SU-DHL-6 (cell line): ENCODE measurements around the gene ARG2.

Source experiments
- CTCF ChIP-seq: fragments of 200-600 bp; sonication (generic); IDR thresholded peaks from one replicate; pipeline ENCODE4 v1.5.1; 2017; ENCODE audit warnings: antibody characterized with exemption, mild to moderate bottlenecking, low read length, moderate library complexity; ENCODE audit not compliant: insufficient read depth, poor library complexity, severe bottlenecking
- EZH2phosphoT487 ChIP-seq: fragments of 200-600 bp; sonication (generic), shearing (Covaris generic); conservative IDR thresholded peaks from 2 replicates; pipeline ENCODE4 v1.6.1; 2018; ENCODE audit warnings: mild to moderate bottlenecking, antibody characterized with exemption, low read length, moderate library complexity, mixed read lengths

DNA sequence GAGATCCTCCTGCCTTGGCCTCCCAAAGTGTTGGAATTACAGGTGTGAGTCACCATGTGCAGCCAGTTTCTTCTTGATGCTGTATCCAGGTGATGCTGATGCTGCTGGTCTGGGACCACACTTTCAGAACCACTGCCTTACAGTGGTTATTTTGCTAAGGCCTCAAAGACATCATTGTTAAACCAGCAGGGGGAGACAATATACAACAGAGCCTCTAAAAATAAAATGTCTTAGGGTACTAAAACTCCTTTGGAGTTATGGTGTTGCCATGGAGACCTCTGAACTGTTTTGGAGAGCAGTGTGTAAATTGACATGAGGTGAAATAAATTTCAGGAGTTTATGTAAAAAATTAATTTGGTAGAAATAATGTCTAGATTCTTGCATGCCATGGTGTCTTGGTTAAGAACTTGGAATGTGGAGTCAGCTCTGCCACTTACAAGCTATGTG lies 1.1 kb upstream of the ARG2 start:
- TF ChIP-seq EZH2phosphoT487 (no peak), CTCF (peak; percentile 75)
